ENCODE results near the gene RASA3.

RASA3 gene

DNA sequence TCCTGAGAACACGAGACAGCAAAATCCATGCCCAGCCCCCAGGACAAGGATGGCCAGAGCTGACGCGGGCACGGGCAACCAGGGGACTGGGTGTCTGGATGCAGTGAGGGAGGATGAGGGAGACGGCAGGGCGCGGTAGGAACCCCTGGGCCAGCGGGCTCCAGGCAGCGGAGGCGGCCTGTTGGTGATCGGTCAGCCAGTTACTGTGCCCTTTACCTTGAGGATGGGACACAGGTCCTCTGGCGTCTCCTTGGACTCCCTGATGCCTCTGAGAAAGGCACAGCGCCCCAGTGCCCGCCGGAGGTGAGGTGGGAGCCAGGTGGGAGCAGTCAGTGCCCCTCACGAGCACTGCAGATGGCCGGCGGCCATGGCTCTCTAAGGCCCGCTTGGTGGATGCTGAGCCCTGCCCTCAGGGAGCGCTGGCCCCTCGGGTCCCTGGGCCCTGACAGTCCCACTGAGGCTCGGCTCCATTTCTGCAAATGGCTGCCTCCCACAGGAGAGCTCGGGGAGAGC, 189.8 kb downstream of the RASA3 start:
- no peak for DNase-seq

DNA sequence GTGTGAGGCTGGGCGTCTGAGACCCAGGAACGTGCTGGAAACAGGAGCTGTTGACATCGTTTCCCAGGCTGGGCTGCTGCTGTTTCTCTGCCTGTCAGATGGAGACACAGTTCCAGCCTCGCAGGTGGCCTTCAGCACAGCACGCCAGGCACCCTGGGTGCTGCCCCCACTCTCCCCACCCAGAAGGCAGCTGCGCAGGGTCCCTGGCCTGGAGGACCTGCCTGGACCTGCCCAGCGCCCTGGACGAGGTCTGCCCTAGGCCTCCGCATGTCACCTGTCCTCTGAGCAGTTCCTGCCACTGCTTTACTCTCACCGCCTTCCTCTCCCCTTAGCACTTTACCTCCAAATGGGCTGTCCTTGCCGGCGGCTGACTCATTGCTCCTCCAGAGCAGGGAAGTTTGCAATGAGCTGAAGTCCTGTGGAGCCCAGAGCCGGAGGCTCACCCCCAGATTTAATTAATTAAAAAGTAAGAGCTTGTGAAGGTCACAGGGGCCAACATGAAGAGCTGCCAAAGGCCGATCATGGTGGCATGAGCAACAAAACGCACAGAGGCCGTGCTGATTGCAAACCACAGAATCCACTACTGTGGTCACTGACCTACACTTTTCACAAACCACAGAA, 190.7 kb downstream of the RASA3 start:
- no peak for DNase-seq

DNA sequence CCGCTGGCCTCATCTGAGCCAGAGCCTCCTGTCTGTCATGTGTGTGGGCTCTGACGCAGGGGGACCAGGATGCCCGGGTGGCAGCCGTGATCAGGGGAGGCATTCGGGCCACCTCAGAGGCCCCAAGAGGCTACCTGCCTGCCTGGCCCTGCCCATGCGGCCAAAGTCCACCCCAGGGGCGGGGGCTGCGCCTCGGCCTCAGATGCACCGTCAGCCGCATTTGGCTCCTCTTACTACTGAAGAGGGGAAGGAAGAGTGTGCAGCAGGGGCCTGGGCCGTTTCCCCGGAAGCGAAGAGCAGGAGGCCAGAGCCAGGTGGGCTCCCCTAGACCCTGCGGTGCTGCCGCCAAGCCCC, 192.5 kb downstream of the RASA3 start:
- DNase-seq: no peak

DNA sequence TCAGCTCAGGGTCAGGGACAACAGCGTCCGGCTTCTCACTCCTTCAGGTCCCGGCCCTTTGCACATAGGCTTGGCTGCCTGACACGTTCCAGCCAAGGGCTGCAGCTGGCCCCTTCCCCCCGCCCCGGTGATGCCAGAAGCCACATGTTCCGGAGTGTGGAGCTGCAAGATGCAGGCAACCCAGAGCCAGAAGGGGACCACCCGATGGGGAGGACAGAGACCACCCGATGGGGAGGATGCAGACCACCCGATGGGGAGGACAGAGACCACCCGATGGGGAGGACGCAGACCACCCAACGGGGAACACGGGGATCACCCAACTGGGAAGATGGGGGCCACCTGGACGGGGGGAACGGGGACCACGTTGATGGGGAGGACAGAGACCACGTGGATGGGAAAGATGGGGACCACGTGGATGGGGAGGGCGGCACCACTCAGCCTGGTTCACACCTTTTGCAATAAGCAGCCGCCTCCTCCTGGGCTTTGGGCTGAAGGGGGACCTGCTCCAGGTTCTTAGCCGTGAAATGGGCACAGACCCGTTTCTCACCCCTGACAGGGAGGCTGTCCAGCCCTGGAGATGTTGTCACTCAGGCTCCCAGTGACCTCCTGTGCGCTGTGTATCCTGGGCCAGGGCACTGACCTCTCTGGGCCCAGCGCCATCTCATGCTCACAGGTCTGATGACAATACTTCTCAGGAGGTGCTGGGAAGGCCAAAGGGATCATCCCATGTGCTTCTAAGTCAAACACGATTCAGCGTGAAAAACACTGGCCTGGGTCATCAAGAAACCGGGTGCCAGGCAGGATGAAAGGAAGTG, 193.1 kb downstream of the RASA3 start:
- no peak for DNase-seq

DNA sequence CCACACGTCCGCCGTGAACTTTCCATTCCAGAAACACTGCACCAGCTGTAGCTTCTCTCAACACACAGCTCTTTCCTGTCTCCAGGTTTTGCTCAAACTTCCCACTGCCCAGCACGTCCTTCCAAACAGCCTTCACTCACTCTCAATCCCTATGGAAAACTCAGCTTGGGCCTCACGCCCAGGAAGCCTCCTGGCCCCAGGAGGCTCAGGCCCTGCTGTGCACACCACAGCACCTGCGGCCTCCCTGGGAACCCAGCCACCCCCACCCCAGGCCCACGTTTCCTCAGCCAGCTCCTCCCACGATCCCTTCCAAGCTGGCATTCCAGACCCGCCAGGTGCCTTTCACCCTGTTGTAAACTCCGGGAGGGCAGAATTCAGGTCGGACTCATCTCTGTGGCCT, 193.7 kb downstream of the RASA3 start:
- DNase-seq: no peak

DNA sequence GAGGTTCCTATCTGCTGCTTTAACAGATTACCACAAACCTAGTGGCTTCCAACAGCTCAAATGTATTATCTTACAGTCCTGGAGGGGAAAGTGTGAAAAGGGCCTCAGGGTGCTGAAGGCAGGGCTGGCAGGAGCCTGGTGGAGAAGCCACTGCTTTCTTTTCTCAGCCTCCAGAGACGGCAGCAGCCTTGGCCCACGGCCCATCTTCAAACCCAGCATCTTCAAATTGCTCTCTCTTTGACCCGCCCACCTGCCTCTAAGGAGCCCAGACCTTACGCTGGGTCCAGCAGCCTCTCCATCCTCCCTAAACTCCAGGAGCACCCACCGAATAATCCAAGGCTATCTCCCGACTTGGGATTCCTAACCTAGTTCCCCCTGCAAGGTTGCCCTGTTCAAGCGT, 194.2 kb downstream of the RASA3 start:
- DNase-seq: no peak

DNA sequence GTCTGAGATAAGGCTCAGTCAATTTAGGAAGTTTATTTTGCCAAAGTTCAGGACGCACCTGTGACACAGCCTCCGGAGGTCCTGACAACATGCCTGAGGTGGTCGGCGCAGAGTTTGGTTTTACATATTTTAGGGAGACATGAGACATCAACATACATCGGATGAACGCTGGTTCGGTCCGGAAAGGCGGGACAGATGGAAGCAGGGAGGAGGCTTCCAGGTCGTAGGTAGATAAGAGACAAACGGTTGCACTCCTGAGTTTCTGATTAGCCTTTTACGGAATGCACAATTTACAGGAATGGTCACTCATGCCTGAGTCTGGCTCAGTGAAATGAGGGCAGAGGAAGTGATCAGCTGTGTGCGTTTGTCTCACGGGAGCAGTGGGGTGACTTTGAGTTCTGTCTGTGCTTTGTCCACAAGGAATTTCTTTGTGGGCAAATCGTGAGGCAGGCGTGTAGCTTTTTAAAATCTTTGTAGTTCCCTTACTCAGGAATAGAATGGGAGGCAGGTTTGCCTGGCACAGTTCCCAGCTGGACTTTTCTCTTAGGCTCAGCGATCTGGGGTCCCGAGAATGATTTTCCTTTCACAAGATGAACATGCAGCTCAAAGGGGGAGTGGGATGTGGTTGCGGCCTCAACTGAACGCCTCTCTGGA, 194.8 kb downstream of the RASA3 start:
- no peak for DNase-seq

DNA sequence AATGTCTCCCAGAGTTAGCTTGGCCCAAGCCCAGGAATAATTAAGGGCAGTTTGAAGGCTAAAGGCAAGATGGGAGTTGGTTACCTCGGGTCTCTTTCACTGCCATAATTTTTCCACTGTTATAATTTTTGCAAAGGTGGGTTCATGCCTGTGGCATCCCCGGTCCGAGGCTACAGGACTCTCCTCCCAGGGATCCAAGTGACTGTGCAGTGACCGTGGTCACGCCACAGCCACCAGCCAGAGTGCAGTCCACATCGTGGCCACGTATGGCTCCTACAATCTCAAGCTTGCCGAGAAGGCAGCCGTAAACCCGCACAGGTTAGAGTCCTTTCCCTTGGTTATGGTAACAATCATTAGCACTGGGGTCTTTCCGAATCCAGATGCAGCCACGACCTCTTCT, 195.3 kb downstream of the RASA3 start:
- no peak for DNase-seq

DNA sequence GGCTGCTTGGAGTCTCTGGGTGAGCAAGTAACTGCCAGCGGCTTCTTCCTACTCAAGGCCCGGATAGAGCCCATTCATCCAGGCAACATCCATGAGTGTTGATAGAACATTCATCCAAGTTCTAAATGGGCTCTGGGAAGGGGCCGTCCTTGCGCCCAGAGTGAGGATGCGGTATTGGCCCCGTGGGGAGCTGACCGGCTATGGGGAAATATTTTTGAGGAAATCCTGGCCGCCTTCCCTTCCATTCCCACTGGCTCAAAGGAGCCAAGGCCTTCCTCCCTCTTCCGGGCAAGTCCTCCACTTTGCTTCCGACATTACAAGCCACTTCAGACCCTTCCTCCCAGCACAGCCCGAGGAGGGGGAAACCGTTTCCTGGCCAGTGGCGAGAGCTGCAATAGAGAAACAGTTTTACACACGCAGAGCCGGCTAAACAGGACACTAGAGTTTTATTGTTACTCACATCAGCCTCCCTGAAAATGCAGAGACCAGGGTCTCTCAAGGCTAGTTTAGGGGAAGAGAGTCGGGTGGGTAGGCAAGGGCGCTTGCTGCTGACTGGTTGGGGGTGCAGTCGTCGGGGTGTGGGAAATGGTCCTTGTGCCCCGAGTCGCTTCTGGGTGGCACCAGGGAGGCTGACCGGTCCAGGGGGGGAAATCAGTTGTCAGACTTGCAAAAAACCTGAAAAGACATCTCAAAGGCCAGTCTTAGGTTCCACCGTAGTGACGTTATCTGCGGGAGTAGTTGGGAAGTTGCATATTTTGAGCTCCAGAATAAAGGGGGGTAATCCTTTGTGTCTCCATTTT, 196.1 kb downstream of the RASA3 start:
- DNase-seq: no peak

DNA sequence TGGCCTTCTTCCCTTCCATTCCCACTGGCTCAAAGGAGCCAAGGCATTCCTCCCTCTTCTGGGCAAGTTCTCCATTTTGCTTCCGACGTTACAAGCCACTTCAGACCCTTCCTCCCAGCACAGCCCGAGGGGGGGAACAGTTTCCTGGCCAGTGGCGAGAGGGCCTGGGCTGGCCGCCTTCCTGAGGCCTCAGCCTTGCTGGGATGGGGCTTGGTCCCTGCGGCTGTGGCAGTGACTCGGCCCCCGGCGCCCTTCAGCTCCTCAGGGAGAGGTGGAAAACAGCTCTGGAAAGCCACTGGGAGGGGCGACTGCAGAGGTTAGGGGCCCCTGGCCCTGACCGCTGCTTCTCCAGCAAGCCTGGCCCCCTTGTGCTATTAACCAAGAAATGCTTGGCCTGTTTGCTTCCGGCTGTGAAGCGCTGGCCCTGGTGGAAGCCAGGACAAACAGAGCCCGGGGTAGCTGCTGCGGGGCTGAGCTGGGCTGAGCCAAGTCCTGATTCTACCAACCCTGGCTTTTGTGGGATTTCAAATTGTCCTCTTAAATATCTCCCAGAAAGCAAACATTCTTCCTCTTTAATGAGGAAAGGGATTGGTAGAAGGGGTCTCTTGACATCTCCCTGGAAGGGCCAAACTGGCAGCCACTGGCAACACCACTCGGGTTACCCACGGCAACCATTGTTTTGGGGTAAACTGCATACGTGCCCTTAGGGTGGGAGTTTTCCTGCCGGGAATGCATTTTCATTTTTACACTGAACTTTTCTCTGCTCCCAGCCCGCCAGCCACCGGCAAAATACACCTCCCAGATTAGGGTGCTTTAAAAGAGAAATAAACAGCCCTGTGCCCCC, 197.2 kb downstream of the RASA3 start:
- no peak for DNase-seq

DNA sequence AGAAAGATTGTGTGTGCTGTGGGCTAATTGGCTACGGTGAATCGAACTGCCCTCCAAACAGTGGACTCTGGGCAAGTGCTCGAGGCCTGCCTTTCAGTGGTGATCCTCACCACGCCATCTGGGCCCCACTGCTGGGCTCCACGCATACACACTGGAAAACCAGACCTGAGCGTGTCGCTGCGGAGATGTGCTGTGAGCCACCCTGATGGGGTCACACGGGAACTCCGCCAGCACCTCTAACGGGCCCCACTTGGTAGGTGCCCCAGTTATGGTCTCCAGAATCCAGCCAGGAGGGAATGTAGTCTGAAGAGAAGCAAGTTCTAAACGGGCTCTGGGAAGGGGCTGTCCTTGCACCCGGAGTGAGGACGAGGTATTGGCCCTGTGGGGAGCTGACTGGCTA, 197.8 kb downstream of the RASA3 start:
- DNase-seq: no peak

DNA sequence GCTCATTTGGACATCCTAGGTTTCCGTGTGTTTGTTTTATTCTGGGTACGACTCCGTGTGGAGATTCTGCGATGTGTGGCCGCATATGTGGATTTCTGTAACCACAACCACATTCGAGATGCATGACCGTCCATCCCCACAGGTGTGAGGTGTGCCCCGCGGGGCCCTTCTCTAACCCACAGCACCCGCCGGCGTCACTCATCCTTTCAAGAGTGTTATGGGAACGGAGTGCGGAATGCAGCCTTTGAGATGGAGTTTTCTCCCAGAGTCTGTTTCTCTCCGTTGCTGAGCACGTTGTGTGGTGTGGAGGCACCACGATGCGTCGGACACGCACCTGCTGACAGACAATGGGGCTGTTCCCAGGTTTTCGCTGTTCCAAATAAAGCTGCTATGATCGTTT, 198.5 kb downstream of the RASA3 start:
- no peak for DNase-seq

DNA sequence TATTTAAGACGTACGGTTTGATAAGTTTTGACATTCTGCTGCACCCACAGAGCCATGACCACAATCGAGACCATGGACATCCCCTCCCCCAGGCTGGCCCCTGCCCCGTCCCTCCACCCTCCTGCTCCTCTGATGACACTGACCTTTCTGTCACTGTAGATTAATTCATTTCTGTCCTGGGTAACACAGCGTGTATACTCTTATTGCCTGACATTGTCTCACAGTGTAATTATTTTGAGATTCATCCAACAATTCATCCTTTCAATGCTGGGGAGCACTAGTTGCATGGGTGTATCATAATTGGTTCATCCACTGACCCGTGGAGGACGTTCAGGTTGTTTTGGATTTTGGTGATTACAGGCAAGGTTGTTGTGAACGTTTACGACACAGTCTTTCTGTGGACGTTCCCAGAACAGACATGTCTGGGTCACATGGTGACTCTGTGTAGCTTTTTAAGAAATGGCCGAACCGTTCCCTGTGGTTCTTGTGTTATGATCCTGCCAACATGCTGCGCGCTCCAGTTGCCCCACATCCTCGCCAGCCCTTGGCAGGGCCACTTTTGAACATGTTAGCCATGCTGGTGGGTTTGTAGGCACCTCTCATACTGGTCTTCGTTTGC, 200.5 kb downstream of the RASA3 start:
- no peak for DNase-seq

DNA sequence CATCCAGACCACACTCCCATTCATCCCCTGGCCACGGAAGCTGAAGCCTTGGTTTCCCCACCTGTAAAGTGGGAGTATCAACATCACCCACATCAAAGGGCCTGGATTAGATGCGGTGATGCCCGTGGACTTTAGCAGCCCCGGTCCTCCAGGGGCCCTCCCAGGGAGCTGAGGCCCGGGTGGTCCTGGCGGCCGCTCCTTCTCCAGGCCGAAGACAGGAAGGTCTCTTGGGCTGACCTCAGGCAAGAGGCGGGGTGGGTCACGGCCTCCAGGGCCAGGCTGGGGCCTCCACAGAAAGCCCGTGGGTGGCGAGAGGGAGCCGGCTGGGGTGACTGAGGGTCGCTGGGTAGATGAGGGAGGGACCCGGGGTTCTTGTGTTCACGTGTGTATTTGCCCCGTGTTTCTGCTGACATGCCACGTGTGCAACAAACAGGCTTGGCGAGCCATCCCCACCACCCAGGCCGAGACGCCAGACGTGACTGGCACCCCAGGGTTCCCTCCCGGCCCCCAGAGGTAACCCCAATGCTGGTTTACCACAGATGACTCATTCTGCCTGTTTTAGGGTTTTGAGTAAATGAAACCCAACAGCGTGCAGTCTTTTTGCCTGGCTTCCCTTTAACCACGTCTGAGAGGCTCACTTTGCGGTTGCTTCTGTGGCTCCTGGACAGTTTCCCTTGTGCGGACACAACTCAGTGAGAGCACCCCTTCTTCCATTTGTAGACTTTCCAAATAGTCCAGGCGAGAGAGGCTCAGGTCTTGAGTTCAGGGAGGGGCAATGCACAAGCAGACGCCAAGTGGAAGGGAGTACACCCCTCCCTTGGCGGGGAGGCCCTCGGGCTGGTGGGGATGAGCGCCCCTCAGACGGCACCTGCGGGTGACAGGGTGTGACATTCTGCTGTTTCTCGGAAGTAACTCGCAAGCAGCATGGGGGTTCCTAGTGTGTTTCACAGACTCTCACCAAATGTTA, 201.5 kb downstream of the RASA3 start:
- DNase-seq: peak; percentile 50

DNA sequence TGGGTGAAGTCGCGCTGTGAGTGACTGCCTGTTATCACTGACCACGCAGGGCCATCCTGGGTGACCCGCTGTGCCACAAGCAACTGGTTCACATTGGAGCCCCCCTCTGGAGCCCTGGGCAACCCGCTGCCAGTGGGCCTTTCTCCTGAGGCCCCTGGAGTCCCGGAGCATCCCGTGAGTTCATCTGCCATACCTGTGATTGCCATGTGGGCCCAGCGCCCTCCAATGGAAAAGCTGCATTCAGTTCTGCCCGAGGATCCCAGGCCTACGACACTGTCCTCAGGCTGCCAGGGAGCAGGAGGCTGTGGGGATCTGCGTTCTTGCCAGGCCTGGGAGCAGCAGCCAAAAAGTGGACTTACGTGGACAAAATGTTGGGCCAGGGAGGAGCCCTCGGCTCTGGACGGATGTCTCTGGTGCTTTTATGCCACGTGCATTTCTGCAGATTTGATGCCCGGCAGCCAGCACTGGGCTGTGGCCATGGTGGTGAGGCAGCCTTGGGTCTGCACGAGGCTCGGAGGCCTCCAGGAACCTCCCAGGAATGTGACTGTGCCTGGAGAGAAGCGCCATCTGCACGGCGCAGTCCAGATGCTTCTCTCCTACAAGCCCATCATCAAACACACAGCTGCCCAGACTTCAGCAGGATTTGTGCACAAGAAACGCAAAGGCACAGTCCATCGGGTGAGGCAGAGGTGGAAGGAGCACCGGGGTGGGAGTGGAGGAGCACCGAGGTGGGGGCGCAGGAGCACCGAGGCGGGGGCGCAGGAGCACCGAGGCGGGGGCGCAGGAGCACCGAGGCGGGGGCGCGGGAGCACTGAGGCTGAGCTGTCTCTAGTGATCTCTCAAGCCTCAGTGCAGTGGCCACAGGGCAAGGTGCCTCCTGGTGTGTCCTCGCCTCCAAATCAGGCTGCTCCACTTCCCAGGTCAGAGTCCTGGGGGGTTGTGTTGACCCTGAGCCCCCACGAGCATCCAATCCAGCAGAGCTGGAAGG, 202.5 kb downstream of the RASA3 start:
- no peak for DNase-seq

DNA sequence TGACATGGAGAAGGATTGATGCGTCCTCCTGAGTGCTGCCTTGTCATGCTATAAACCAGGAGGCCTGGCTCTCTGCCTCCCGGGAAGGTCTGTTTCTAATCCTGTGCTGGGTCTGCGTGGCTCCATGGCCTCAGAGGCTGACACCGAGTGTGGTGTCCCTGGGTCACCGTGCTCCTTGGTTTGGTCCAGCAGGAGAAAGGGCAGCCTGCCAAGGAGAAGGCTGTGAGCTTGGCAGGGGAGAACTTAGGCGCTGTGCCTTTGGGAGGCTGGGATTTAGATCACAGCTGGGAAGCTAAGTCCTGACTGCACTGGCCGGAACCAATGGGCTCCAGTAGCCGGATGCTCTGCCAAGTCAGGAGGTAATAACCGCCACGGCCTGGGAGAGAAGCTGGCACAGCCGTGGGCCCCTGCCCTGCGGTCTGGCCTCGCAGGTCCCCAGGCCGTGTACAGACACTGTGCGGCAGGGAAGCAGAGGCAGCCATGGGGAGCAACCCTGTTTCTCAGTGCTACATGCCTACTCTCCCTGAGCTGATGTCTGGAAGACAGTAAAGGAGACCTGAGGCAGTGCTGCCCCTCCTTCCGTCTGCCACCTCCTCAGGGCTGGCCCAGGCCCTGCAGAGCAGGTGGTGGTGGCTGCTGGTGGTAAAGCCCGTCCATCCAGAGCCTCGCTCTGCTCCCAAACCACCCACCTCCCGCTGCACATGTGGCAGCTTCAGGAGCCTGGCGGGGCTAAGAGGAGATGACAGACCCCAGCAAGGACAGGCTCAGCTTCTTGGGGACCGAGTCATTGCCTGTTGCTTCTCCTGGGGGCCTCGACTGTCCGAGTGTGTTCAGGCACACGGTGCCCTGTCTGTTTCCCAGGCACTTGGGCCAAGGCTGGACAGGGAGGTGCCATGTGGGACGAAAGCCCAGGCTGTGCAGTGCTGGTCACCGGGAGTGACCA, 203.5 kb downstream of the RASA3 start:
- DNase-seq: no peak

All from hematopoietic multipotent progenitor cell treated with erythropoietin and hydrocortisone succinate and interleukin-3 and kit ligand, for 4 days (in vitro differentiated cells).